NCI-H1048 (cell line): ENCODE data around the gene GHR.
A peak's percentile ranks its signal among the peaks of the same experiment; 100 is the strongest.

Source experiments
- DNase-seq: peaks from one replicate; lab custom pipeline; 2025; lab: John Stamatoyannopoulos, UW

GHR gene

GRCh38 chr5:42423285-42424165, at the start of gene GHR:
Gene GHR, plus strand, starts transcription at chr5:42423439. Its CDS starts 142,436 bp downstream, at chr5:42565875.
- peak; percentile 67 for DNase-seq

- no peak for DNase-seq
Measured at GRCh38 chr5:42374679-42375273, 48.5 kb upstream of the GHR start.

- no peak for DNase-seq
Measured at GRCh38 chr5:42377496-42377895, 45.7 kb upstream of the GHR start.

- no peak for DNase-seq
Measured at GRCh38 chr5:42381973-42382372, 41.3 kb upstream of the GHR start.

- no peak for DNase-seq
Measured at GRCh38 chr5:42387563-42387962, 35.7 kb upstream of the GHR start.

- DNase-seq: no peak
Measured at GRCh38 chr5:42390115-42390514, 33.1 kb upstream of the GHR start.

- DNase-seq: no peak
Measured at GRCh38 chr5:42392917-42393316, 30.3 kb upstream of the GHR start.

GRCh38 chr5:42396111-42396510, 27.1 kb upstream of the GHR start:
- DNase-seq: no peak

- no peak for DNase-seq
Measured at GRCh38 chr5:42397267-42397666, 26.0 kb upstream of the GHR start.

- no peak for DNase-seq
Measured at GRCh38 chr5:42399702-42400101, 23.5 kb upstream of the GHR start.

GRCh38 chr5:42400474-42400873, 22.8 kb upstream of the GHR start:
- no peak for DNase-seq

- DNase-seq: no peak
Measured at GRCh38 chr5:42403236-42403635, 20.0 kb upstream of the GHR start.

GRCh38 chr5:42404366-42404765, 18.9 kb upstream of the GHR start:
- DNase-seq: no peak

GRCh38 chr5:42419294-42419693, 3.9 kb upstream of the GHR start:
- DNase-seq: no peak

- DNase-seq: no peak
Measured at GRCh38 chr5:42422656-42423280, 471 bp upstream of the GHR start.

- DNase-seq: no peak
Measured at GRCh38 chr5:42426016-42426415, 2.8 kb downstream of the GHR start.

- DNase-seq: no peak
Measured at GRCh38 chr5:42429694-42430093, 6.5 kb downstream of the GHR start.

GRCh38 chr5:42434047-42434724, 10.9 kb downstream of the GHR start:
- no peak for DNase-seq

GRCh38 chr5:42436051-42436450, 12.8 kb downstream of the GHR start:
- DNase-seq: no peak

GRCh38 chr5:42454216-42454995, 31.2 kb downstream of the GHR start:
- no peak for DNase-seq

- no peak for DNase-seq
Measured at GRCh38 chr5:42461033-42461432, 37.8 kb downstream of the GHR start.

GRCh38 chr5:42461507-42461906, 38.3 kb downstream of the GHR start:
- no peak for DNase-seq
